HAP-1 (cell line): ENCODE measurements around the gene PYGO2.

Experiments
- DNase-seq, 2 experiments: peaks; one replicate each; pipeline ENCODE4 v3.0.0-alpha.2; 2016 to 2020; ENCODE audit warnings: low spot score in 2 of 2
- H3K27me3 ChIP-seq: fragments of 250-450 bp; sonication (Bioruptor Pico); 2 replicates; pipeline ENCODE4 v1.5.1; 2020; ENCODE audit warnings: low read depth, mild to moderate bottlenecking, moderate library complexity
- H3K36me3 ChIP-seq: fragments of 250-450 bp; sonication (Bioruptor Pico); replicated peaks from 2 replicates; pipeline ENCODE4 v1.5.1; 2020; ENCODE audit warnings: mild to moderate bottlenecking
- H3K4me1 ChIP-seq: fragments of 250-450 bp; sonication (Bioruptor Pico); 2 replicates; pipeline ENCODE4 v1.5.1; 2020; ENCODE audit warnings: mild to moderate bottlenecking
- H3K4me3 ChIP-seq: fragments of 250-450 bp; sonication (Bioruptor Pico); 2 replicates; pipeline ENCODE4 v1.5.1; 2020; ENCODE audit warnings: mild to moderate bottlenecking, moderate library complexity
- H3K9me3 ChIP-seq: fragments of 250-450 bp; sonication (Bioruptor Pico); 2 replicates; pipeline ENCODE4 v1.5.1; 2020; ENCODE audit warnings: mild to moderate bottlenecking, moderate library complexity
- in situ Hi-C: fragments of 300-500 bp; cut with MboI; formaldehyde crosslinking; loops from 3 replicates; pipeline ENCODE4 v1.14.3; 2020; ENCODE audit warnings: low sequenced_read_pairs, inconsistent platforms, mixed read lengths

Gene PYGO2

DNA sequence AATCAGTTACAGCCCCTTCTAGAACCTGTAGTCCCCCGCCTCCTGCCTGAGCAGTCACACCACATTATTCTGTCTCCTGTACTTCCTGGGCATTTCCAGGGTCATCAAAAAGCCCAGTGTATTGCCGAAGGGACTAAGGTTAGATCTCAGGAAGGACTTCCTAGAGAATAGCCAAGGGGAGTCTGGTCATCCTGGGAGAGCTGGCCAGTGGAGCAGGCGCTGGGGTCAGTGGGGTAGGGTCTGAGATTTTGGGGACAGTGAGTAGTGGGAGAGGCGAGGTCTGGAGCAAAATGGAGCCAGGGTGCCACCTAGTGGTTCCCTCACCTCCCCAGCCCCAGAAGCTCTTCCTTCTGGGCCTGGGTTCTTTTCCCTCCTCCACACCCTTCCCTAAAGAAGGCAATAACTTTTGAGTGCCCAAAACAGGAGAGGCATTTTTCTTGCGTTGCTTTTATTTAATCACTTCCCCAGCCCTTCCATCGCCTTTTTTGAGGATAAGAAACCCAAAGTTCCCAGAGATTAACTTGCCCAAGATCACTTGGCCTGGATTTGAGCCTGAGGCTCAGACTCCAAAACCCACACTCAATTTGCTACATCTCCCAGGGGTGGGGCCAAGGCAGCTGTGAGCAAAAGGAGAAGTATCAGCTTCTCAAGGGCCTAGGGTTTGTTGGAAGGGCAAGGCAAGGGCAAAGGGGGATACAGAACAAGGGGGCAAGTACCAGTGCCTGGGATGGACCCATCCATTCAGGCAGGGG is 17.8 kb downstream of the PYGO2 start:
- Histone ChIP-seq H3K27me3 (no peaks in the 10 kb centered on the region), H3K9me3 (no peaks in the 10 kb centered on the region), H3K4me3 (no peak overlapping the region), H3K36me3 (no peaks in the 10 kb centered on the region), H3K4me1 (peaks cover 19% of the 10 kb centered on the region)
- in situ Hi-C loops = no loop called here
- DNase-seq = peak; percentile 58 to 75

DNA sequence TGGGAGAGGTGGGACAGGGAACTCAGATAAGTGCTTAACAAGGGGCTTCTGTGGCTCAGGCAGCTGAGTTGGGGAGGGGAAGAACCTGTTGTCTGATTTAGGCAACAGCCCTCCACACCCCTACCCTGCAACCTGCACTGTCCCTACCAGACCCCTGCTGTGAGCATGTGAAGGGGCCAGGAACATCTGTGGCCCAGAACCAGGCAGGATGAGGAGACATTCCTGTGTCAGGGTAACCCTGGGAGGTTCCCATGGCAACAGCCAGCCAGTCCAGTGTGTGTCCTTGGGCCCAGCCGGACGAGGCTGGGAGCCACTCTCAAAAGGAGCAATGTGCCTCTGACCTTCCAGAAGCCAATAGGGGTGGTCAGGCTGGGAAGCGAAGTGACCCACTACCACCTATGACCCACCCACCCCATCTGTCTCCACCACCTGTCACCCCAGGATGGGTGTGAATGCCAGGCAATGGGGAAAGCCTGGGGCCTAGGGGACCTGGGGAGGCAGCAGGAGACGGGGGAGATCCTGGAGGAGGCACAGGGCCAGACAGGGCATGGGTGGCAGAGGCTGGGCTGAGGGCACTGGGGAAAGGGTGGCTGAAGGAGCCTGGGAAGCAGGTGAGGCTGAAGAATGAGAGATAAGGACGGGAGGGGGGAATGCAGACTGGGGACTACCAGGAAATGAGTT is 20.1 kb downstream of the PYGO2 start:
- Histone ChIP-seq H3K4me3 (no peak overlapping the region), H3K27me3 (no peaks in the 10 kb centered on the region), H3K36me3 (no peaks in the 10 kb centered on the region), H3K9me3 (no peaks in the 10 kb centered on the region), H3K4me1 (peaks cover 21% of the 10 kb centered on the region)
- in situ Hi-C loops = no loop called here
- peak in 1 of 2 experiments; percentile 60 for DNase-seq

DNA sequence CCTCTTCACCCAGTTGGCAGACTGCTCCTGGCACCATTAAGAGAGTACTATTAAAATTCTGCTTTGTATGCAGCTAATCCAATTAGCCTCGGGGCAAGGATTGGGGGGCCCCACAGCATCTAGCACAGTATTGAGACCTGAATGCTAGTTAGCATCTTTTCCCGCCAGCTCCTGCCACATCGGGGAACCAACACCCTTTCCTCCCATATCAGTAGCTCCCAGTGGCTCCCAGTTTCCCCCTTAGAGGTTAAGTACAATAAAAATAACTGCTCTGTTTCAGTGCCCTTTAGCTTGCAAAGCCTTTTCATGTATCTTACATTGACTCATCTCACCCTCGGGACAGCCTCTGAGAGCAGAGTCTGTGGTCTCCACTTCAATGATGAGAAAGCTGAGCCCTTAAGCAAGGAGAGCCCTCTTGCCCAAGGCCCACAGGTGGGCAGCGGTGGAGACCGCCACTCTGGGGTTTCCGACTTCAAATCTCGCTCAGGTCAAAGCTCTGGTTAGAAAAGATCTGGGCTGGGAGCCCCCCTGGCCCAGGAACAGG is 20.9 kb downstream of the PYGO2 start:
- DNase-seq = peak in 1 of 2 experiments; percentile 63
- H3K4me1 ChIP-seq = peaks cover 28% of the 10 kb centered on the region

GRCh38 chr1:154940213-154940560 is 21.4 kb downstream of the PYGO2 start:
- H3K4me3 ChIP-seq = no peak overlapping the region
- H3K27me3 ChIP-seq = no peaks in the 10 kb centered on the region

More for the DNA sequence above, 20.9 kb downstream of the PYGO2 start:
- H3K9me3 ChIP-seq = no peaks in the 10 kb centered on the region
- no peaks in the 10 kb centered on the region for H3K36me3 ChIP-seq
- H3K27me3 ChIP-seq = no peaks in the 10 kb centered on the region
- no peak overlapping the region for H3K4me3 ChIP-seq
- in situ Hi-C loops = no loop called here

GRCh38 chr1:154938604-154939399 is 22.8 kb downstream of the PYGO2 start:
- peaks cover 25% of the 10 kb centered on the region for H3K4me1 ChIP-seq
- no peaks in the 10 kb centered on the region for H3K36me3 ChIP-seq
- in situ Hi-C loops = no loop called here
- no peaks in the 10 kb centered on the region for H3K9me3 ChIP-seq
- no peak overlapping the region for H3K4me3 ChIP-seq
- H3K27me3 ChIP-seq = no peaks in the 10 kb centered on the region
- DNase-seq = no peak

More at GRCh38 chr1:154940213-154940560, 21.4 kb downstream of the PYGO2 start:
- no peak for DNase-seq
- Histone ChIP-seq H3K36me3 (no peaks in the 10 kb centered on the region), H3K4me1 (peaks cover 29% of the 10 kb centered on the region), H3K9me3 (no peaks in the 10 kb centered on the region)
- in situ Hi-C loops = no loop called here

DNA sequence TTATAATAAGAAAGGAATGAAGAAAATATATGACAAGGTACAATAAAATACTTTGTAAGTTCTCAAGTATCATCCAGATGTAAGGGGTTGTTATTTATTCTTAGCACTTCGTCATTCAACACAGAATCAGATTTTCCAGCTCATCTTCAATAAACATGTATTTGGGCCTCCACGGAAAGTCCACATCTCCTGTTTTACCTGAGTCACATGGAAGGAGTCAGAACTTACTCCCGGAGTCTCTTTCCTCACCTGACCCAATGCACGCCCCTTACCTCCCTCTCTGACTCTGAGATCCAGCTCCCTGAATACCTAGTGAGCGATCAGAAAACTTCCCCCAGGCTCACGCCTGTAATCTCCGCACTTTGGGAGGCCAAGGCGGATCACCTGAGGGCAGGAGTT is 23.6 kb downstream of the PYGO2 start:
- DNase-seq = no peak
- in situ Hi-C loops = no loop called here
- Histone ChIP-seq H3K27me3 (no peaks in the 10 kb centered on the region), H3K36me3 (no peaks in the 10 kb centered on the region), H3K4me3 (no peak overlapping the region), H3K9me3 (no peaks in the 10 kb centered on the region), H3K4me1 (peaks cover 20% of the 10 kb centered on the region)

DNA sequence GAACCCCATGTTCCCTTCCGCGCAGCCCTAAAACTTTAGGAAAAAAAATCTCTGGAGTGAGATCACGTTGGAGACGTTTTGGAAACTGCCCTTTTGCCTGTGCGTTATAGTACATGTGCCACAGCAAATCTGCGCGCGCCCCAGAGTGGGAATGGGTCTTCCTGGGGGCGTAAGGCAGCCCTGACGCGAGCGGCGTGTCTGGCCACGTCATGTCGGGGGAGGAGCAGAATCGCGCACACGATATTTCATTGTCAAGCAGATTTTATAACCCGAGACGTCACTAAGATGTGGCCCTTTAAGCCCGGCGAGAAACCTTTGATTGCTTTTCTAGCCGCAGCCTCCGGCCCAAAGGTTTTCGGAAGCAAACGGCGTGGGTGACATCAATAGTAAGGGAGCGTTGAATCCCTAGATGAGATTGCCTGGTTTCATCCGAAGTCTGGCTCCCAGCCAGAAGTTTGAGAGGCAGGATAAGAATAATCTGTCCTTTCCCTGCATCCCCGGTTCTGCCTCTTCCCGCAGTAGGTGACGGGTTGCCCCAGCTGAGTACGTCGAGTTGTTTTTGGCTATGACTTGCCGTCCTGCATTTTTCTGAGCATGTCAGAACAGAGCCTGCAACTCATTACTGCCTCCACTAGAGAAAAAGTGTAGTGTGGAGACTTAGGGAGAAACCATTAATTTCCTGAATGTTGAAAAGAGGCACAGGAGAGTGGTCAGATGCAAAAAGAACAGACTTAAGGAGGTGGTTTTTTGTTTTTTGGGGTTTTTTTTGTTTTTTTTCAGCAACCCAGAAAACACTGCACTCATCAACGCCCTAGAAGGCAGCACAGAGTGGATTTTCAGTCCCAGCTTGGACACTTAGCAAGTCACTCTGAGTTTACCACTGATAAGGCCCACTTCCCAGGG is 24.2 kb downstream of the PYGO2 start:
- Histone ChIP-seq H3K36me3 (no peaks in the 10 kb centered on the region), H3K9me3 (no peaks in the 10 kb centered on the region), H3K4me1 (peaks cover 20% of the 10 kb centered on the region), H3K4me3 (peak overlapping the region; percentile 60), H3K27me3 (no peaks in the 10 kb centered on the region)
- peak; percentile 79 to 90 for DNase-seq
- in situ Hi-C loops = no loop called here

GRCh38 chr1:154936555-154937084 is 25.0 kb downstream of the PYGO2 start, which contains the start of gene PMVK:
Gene PMVK, minus strand, starts transcription at chr1:154936719. Its CDS starts 34 bp downstream, at chr1:154936685.
- DNase-seq = peak; percentile 87 to 97
- peak within 1 kb of the TSS; percentile 60 for H3K4me3 ChIP-seq
- H3K27me3 ChIP-seq = no peaks in the 10 kb centered on the region
- no peaks in the 10 kb centered on the region for H3K36me3 ChIP-seq
- peaks cover 20% of the 10 kb centered on the region for H3K4me1 ChIP-seq
- in situ Hi-C loops = no loop called here
- no peaks in the 10 kb centered on the region for H3K9me3 ChIP-seq

DNA sequence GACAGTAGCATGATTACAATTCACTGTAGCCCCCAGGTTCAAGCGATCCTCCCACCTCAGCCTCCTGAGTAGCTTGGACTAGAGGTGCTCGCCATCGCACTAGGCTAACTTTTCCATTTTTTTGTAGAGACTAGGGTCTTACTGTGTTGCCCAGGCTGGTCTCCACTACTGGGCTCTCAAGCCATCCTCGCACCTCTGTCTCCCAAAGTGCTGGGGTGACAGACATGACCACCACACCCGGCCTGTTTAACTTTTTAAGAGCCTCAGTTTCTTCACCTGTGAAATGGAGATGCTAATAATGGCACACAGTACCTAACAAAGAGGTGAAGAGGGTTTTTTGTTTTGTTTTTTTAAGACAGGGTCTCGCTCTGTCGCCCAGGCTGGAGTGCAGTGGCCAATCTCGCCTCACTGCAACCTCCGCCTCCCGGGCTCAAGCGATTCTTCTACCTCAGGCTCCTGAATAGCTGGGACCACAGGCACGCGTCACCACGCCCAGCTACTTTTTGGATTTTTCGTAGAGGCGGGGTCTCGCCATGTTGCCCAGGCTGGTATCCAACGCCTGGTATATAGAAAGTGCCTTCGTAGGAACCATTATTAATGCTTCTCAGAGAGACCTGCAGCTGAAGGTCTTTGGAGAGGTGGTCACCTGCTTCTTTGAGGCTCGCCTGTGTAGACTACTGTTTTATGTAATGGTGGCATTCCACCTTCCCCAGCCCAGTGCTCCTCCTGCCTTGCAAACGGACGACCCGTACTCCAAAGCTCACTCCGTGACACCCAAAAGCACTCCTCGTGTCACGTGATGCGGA is 25.6 kb downstream of the PYGO2 start:
- DNase-seq = no peak
- peaks cover 20% of the 10 kb centered on the region for H3K4me1 ChIP-seq
- no peaks in the 10 kb centered on the region for H3K27me3 ChIP-seq
- in situ Hi-C loops = no loop called here
- peak overlapping the region; percentile 60 for H3K4me3 ChIP-seq
- H3K9me3 ChIP-seq = no peaks in the 10 kb centered on the region
- H3K36me3 ChIP-seq = no peaks in the 10 kb centered on the region

- no peaks in the 10 kb centered on the region for H3K9me3 ChIP-seq
- peaks cover 10% of the 10 kb centered on the region for H3K4me1 ChIP-seq
- no peak for DNase-seq
- in situ Hi-C loops = no loop called here
- no peaks in the 10 kb centered on the region for H3K36me3 ChIP-seq
- H3K4me3 ChIP-seq = no peak overlapping the region
- H3K27me3 ChIP-seq = no peaks in the 10 kb centered on the region
These were observed 27.1 kb downstream of the PYGO2 start for GRCh38 chr1:154934358-154934948.

- in situ Hi-C loops = no loop called here
- no peak overlapping the region for H3K4me3 ChIP-seq
- DNase-seq = no peak
These were observed 29.6 kb downstream of the PYGO2 start for GRCh38 chr1:154931940-154932487.

More at GRCh38 chr1:154931940-154932487, 29.6 kb downstream of the PYGO2 start:
- Histone ChIP-seq H3K27me3 (no peaks in the 10 kb centered on the region), H3K4me1 (peaks cover 10% of the 10 kb centered on the region), H3K9me3 (no peaks in the 10 kb centered on the region), H3K36me3 (0 out of 2 replicates have a peak, but pooled peaks cover 2% of the 10 kb centered on the region)
